HG03139 (cell line): ENCODE data around the gene FSTL5.
"Not testable (repeated sequence)": the region's sequence is repeated elsewhere in the genome, so short reads cannot be mapped to it uniquely, and the experiment has no call there.

ENCODE experiments used
- ATAC-seq: cut with Tn5 transposase; IDR thresholded peaks from one replicate; pipeline ENCODE4 v1.9.1; 2021; ENCODE audit not compliant: unreplicated experiment

The FSTL5 gene

GRCh38 chr4:162104459-162105124 is 59.2 kb downstream of the FSTL5 start:
- no peak for ATAC-seq

DNA sequence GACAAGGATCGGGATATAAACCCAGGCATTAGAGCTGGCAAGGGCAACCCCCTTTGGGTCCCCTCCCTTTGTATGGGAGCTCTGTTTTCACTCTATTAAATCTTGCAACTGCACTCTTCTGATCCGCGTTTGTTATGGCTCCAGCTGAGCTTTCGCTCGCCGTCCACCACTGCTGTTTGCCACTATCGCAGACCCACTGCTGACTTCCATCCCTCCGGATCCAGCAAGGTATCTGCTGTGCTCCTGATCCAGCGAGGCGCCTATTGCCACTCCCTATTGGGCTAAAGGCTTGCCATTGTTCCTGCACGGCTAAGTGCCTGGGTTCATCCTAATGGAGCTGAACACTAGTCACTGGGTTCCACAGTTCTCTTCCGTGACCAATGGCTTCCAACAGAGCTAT is 59.9 kb downstream of the FSTL5 start:
- ATAC-seq: not testable (repeated sequence)

DNA sequence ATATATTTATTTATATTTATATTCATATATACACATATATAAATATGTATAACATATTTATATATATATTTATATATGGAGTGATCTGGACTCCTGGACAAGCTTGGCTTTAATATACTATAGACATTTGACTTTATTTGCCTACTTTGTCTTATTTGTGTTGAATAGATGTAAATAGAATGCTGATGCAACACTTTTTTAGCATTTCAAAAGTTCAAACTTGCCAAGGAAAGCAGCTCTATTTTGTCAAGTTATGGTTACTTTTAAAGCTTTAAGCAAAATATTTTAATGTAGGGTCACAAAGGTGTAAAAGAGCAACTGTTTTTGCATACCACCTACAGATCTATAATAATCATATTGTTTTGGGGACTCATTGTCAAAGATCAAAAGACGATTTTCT is 61.1 kb downstream of the FSTL5 start:
- ATAC-seq: no peak

DNA sequence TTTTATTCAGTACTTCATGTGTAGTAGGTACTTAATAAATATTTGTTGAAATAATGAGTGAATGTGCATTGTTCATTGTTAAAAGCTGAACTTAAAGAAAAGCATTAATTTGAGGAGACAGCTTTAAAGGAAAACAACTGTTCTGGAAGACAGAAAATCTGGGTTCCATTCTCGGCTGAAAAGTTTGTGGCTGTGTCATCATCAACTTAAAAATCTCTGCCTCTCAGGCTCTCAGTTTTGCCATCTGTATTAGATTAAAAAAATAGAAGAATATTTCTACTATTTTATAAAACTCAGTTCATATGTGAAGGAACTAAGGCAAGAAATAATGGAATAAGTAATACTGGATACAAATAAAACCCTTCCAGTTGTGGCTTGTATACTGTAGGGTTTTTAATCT is 62.5 kb downstream of the FSTL5 start:
- no peak for ATAC-seq

DNA sequence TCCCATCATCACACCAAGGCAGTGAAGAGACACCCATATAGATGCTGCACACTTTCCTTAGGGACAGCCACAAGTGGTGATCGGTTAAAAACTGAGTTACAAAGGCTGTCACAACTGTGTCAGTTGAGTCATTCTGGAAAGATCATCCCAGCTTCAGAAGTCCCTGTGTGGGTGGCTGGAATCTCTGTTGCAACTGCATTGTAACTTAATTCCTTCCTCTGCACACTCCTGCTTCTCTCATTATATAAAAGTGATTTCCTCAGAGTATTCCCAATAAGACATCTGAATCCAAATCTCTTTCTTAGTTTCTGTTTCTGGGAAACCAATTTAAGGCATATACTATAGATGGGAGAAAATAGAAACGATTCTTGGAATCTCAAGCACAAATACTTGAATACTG is 88.1 kb downstream of the FSTL5 start:
- no peak for ATAC-seq

- no peak for ATAC-seq
Measured at GRCh38 chr4:162061214-162061613, 102.6 kb downstream of the FSTL5 start.

DNA sequence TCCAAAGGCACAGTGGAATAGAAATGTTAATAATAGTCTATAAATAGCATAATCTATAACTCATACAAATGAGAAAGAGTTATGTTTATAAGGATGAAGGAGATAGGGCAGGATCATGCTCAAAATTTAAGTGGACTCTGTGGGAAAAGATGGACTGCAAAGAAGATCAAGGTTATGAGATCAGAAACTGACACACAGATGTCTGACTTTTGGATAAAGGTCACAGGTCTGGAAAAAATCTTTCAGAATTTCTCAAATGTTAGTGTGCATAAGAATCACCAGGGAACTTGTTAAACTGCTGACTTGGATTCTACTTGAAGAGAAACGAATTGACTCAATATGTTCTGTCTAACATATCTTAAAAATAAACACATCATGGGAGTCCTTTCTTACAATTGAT is 104.1 kb downstream of the FSTL5 start:
- no peak for ATAC-seq

DNA sequence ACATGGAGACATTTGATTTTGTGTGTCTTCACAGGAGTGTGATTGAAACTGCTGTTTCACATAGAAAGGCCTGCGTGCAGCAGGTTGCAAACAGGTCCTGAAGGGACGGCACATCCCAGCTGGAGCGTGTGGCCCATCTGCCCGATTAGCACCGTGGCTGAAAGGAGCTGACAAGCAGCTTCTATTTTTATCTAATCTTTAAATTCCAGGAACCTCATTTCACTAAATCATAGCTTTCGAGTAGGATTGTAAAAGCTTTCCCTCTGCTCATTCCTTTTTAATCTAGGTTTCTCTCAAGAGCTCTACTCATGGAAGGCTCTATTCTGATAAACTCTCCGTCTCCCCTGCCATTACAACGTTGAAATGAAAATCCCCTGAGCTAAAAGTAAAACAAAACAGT is 106.8 kb downstream of the FSTL5 start:
- no peak for ATAC-seq

- ATAC-seq: no peak
Measured at GRCh38 chr4:162046135-162046534, 117.7 kb downstream of the FSTL5 start.

DNA sequence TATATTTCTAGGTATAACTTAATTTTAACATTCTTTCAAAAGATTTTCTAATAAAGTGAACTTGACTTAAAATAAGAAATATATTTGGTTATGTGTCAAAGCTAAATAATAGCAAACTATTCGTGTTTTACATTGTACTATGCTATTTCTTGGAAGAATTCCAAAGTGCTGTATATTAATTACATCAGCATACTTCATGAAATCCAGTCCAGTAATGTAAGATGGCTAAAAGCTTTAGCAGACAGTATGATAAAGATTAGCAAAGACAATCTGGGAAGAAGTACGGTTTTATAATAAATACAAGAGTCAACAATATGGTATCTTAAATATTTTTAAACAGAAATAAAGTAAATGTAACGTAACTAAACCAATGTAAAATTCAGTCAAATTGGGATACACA is 125.7 kb downstream of the FSTL5 start:
- no peak for ATAC-seq

DNA sequence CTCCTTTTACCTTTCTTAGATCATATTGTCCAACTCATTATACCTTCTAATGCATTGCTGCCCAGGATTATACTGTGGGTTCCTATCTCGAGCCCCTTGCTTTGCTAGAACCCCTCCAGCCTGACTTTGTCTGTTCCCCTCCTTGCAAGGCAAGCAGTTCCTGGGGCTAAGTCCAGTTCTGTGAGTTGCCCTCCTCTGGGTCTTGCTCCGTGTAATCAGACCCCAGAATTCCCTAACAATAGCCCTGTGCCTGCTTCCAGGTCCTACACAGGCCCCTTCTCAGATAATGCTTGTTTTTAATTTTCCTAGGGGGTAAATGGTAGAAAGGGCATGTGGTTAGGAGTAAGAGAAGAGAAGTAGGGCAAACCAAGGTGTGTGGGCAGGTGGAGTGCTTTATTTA is 145.9 kb downstream of the FSTL5 start:
- no peak for ATAC-seq

DNA sequence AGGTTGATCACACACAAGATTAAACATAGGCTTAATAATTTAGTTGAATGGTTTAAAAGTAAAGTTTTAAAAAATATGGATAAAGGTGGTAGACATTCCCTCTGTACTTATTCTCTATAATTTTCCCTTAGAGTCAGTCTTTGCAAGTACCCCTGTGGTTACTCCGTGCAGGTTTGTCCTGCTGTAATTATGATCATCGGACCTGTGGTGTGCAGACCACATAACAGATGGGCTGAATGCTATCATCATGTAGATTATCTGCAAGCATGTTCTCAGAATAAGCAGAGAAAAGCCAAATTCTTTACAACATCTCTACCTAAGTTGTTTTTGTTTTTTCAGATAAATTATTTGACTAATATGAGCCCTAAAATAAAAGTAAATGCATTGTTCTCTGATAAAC is 146.8 kb downstream of the FSTL5 start:
- no peak for ATAC-seq

GRCh38 chr4:162016219-162016618 is 147.6 kb downstream of the FSTL5 start:
- ATAC-seq: no peak

DNA sequence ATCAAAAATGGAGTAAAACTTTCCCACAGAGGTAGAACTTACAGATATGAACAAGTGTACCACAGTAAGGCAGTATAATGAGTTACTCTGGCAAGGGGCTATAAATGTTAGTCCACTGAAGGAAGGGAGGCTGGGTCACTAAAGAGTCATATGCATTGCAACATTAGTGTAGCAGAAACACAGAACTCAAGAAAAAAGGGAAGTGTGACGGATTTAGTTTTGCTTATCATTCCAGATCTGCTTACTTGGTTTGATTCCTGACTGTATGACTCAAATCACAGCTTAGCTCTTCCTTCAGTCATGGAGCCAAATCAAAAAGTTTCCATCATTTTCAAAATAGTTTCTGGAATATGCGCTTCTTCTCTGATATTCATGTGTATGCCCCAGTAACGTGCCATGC is 148.7 kb downstream of the FSTL5 start:
- no peak for ATAC-seq

GRCh38 chr4:162011089-162011488 is 152.7 kb downstream of the FSTL5 start:
- ATAC-seq: no peak

DNA sequence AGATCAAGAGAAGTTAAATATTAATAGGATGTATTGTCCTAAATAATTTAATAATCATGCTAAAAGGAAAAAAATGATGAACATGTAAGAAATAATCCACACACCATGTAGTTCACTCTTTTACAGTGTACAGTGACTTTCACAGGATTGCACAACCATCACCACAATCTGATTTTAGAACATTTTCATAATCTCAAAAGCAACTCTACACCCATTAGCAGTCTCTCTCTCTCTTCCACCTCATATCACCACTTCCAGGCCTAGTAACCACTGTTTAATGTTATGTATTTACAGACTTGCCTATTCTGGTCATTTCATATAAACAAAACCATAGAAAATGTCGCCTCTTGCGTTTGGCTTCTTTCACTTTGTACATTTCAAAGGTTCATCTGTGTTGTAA is 153.4 kb downstream of the FSTL5 start:
- ATAC-seq: no peak

GRCh38 chr4:161992317-161992716 is 171.5 kb downstream of the FSTL5 start:
- ATAC-seq: no peak

DNA sequence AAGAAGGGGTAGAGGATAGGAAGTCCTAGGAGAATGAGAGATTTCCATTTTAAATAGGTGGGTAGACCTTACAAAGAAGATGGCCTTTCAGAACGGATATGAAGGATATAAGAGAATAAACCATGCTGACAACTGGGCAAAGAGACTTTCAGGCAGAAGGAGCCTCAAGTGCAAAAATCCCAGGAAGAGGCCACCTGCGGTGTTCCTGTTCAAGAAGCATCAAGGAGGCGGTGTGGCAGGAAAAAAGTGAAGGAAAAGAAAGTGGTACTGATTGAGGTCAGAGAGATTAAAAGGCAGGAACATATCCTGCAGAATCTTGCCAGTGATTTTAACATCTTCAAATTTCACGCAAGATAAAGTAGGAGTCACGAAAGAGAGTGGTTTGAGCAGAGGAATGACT is 172.0 kb downstream of the FSTL5 start:
- ATAC-seq: no peak

DNA sequence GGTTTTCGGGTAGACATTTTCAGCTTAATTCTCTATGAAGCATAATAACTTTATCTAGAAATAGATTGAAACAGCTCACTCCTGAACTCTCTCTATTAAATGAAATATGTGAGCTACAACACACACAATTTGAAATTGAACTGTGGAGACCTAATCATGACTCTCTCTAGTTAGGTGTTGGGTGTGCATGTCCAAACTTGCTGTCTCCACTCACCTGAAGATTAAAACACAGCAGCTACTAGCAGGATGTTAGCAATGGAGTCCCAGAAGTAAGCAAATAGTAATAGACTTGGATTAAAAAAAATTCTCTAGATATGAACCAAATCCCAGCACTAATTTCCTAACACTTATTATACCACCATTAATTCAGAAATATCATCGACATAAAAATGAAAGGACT is 173.1 kb downstream of the FSTL5 start:
- no peak for ATAC-seq

DNA sequence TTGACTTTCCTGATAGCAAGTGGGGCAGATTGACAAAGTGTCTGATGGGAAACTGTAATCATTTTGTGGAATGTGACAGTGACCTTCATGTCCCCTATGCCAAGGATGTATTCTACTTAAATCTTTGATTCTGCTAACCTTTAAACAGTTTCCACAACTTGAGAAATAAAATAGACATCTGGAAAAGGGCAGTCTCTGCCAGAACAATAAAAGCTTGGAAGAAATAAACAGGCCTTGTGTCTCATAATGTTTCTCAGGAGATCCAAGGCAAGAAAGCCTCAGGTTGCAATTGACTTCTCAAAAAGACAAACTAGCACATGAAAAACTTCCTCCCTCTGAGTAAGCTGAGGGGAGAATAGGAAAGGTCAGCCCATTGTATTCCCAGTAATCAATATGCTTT is 174.9 kb downstream of the FSTL5 start:
- no peak for ATAC-seq

- ATAC-seq: no peak
Measured at GRCh38 chr4:161987611-161988010, 176.2 kb downstream of the FSTL5 start.

- ATAC-seq: no peak
Measured at GRCh38 chr4:161952382-161952781, 211.4 kb downstream of the FSTL5 start.

- ATAC-seq: no peak
Measured at GRCh38 chr4:161949946-161950725, 213.7 kb downstream of the FSTL5 start.
